ENCODE results near the gene EXOC8.

EXOC8 gene

GRCh38 chr1:231376101-231376500 is 38.4 kb upstream of the EXOC8 start:
- H2AFZ ChIP-seq = no peak overlapping the region
- no peak overlapping the region for H3K4me2 ChIP-seq (ENCODE audit: low read length)
- no peak overlapping the region for H3K27ac ChIP-seq
- no peaks in the 10 kb centered on the region for H3K36me3 ChIP-seq (ENCODE audit: control insufficient read depth, insufficient read depth, low read length)
- H3K79me2 ChIP-seq = peaks cover 2% of the 10 kb centered on the region
- H3K4me1 ChIP-seq = peaks cover 3% of the 10 kb centered on the region
- H3K27me3 ChIP-seq (ENCODE audit: control insufficient read depth, insufficient read depth, low read length) = no peaks in the 10 kb centered on the region
- H3K9me3 ChIP-seq (ENCODE audit: control insufficient read depth, low read length) = no peaks in the 10 kb centered on the region
- H3K4me3 ChIP-seq (ENCODE audit: low read depth, low read length) = no peak overlapping the region
- TF ChIP-seq CTCF (IDR thresholded peaks at IDR 0.05) = no peak
- H3K9ac ChIP-seq = no peak overlapping the region

DNA sequence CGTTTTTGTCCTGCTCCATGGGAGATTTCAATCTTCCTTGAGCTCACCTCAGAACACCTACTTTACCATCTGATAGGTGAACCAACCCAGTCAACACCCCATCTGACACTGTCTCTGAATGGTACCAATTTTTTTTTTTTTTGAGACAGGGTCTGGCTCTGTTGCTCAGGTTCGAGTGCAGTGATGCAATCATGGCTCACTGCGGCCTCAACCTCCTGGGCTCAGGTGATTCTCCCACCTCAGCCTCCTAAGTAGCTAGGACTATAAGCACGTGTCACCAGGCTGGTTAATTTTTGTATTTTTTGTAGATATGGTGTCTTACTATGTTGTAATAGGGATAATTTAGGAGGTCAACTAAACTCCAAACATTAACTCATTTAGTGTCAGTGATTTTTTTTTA is 36.7 kb upstream of the EXOC8 start:
- Histone ChIP-seq H3K27ac (no peak overlapping the region), H2AFZ (no peak overlapping the region)
- no peak for TF ChIP-seq CTCF (IDR thresholded peaks at IDR 0.05)

GRCh38 chr1:231372501-231372900 is 34.8 kb upstream of the EXOC8 start:
- no peak overlapping the region for H3K4me3 ChIP-seq (ENCODE audit: low read depth, low read length)
- H3K27me3 ChIP-seq (ENCODE audit: control insufficient read depth, insufficient read depth, low read length) = no peaks in the 10 kb centered on the region
- H3K9ac ChIP-seq = no peak overlapping the region
- no peaks in the 10 kb centered on the region for H3K36me3 ChIP-seq (ENCODE audit: control insufficient read depth, insufficient read depth, low read length)
- H3K79me2 ChIP-seq = no peaks in the 10 kb centered on the region
- H3K27ac ChIP-seq = no peak overlapping the region
- H3K4me1 ChIP-seq = peaks cover 3% of the 10 kb centered on the region
- no peaks in the 10 kb centered on the region for H3K9me3 ChIP-seq (ENCODE audit: control insufficient read depth, low read length)
- no peak overlapping the region for H2AFZ ChIP-seq
- no peak for TF ChIP-seq CTCF (IDR thresholded peaks at IDR 0.05)
- H3K4me2 ChIP-seq (ENCODE audit: low read length) = no peak overlapping the region

More for the DNA sequence above, 36.7 kb upstream of the EXOC8 start:
- Histone ChIP-seq H3K27me3 (ENCODE audit: control insufficient read depth, insufficient read depth, low read length) (no peaks in the 10 kb centered on the region), H3K9me3 (ENCODE audit: control insufficient read depth, low read length) (no peaks in the 10 kb centered on the region), H3K4me1 (peaks cover 3% of the 10 kb centered on the region), H3K36me3 (ENCODE audit: control insufficient read depth, insufficient read depth, low read length) (no peaks in the 10 kb centered on the region), H3K4me3 (ENCODE audit: low read depth, low read length) (no peak overlapping the region), H3K9ac (no peak overlapping the region), H3K4me2 (ENCODE audit: low read length) (no peak overlapping the region), H3K79me2 (no peaks in the 10 kb centered on the region)

- no peaks in the 10 kb centered on the region for H3K36me3 ChIP-seq (ENCODE audit: control insufficient read depth, insufficient read depth, low read length)
- no peak overlapping the region for H3K4me2 ChIP-seq (ENCODE audit: low read length)
- no peaks in the 10 kb centered on the region for H3K9me3 ChIP-seq (ENCODE audit: control insufficient read depth, low read length)
These were observed 31.6 kb upstream of the EXOC8 start for GRCh38 chr1:231369282-231369681.

More at GRCh38 chr1:231369282-231369681, 31.6 kb upstream of the EXOC8 start:
- Histone ChIP-seq H3K79me2 (no peaks in the 10 kb centered on the region), H3K9ac (no peak overlapping the region), H2AFZ (no peak overlapping the region), H3K4me1 (no peaks in the 10 kb centered on the region), H3K27ac (no peak overlapping the region), H3K4me3 (ENCODE audit: low read depth, low read length) (no peak overlapping the region), H3K27me3 (ENCODE audit: control insufficient read depth, insufficient read depth, low read length) (no peaks in the 10 kb centered on the region)
- no peak for TF ChIP-seq CTCF (IDR thresholded peaks at IDR 0.05)

All from parathyroid adenoma (tissue), 2 donors.